Chondrocyte (in vitro differentiated cells): Measurements from ENCODE around the gene ZNF837. TPM values are rescaled to one million over a fixed set of nuclear protein-coding genes. Genes with fewer than 3 reads are reported as not detected.

Source experiments
- DNase-seq: peaks from one replicate; pipeline ENCODE4 v3.0.0; 2021; ENCODE audit warnings: mixed read lengths, low spot score
- H3K27ac Mint-ChIP-seq: one replicate; pipeline ENCODE4 v1.8.0; 2021; ENCODE audit warnings: mild to moderate bottlenecking, moderate library complexity, mixed read lengths; ENCODE audit not compliant: unreplicated experiment
- H3K27me3 Mint-ChIP-seq: 2 replicates; pipeline ENCODE4 v1.8.0; 2021; ENCODE audit warnings: low read depth, mixed read lengths
- H3K36me3 Mint-ChIP-seq: 2 replicates; pipeline ENCODE4 v1.8.0; 2021; ENCODE audit warnings: low read depth, mixed read lengths
- H3K4me1 Mint-ChIP-seq: 2 replicates; pipeline ENCODE4 v1.8.0; 2021; ENCODE audit warnings: low read depth, mild to moderate bottlenecking, mixed read lengths
- H3K4me3 Mint-ChIP-seq: one replicate; pipeline ENCODE4 v1.8.0; 2021; ENCODE audit warnings: mild to moderate bottlenecking, moderate library complexity, mixed read lengths; ENCODE audit not compliant: unreplicated experiment
- H3K9me3 Mint-ChIP-seq: 2 replicates; pipeline ENCODE4 v1.8.0; 2021; ENCODE audit warnings: low read depth, mixed read lengths
- CTCF ChIP-seq: fragments of 200-600 bp; sonication (generic); IDR thresholded peaks from 2 replicates; pipeline ENCODE4 v1.5.0; 2021; ENCODE audit warnings: antibody characterized with exemption, mild to moderate bottlenecking, moderate library complexity
- microRNA-seq: library from miRNA; unstranded; fragments of <30 nt; microRNA quantifications from one replicate; pipeline ENCODE4 v1.2.0, GENCODE V29; 2020; ENCODE audit warnings: borderline number of aligned reads
- total RNA-seq: library from RNA; stranded (reverse); gene quantifications from 3 replicates; pipeline ENCODE4 v1.2.1, GENCODE V29; 2021

Gene ZNF837
- total RNA-seq, 1 donor from 2014 or later: 2.5 TPM

GRCh38 chr19:58326501-58326913 is 54.3 kb downstream of the ZNF837 start:
- no peaks in the 10 kb centered on the region for H3K36me3 Mint-ChIP-seq
- H3K4me1 Mint-ChIP-seq: peaks cover 6% of the 10 kb centered on the region
- no peak for TF ChIP-seq CTCF
- no peak overlapping the region for H3K27ac Mint-ChIP-seq
- no peaks in the 10 kb centered on the region for H3K9me3 Mint-ChIP-seq
- no peaks in the 10 kb centered on the region for H3K27me3 Mint-ChIP-seq
- no peak for DNase-seq
- H3K4me3 Mint-ChIP-seq: no peak overlapping the region

GRCh38 chr19:58325311-58326022 is 55.4 kb downstream of the ZNF837 start:
- H3K4me3 Mint-ChIP-seq: no peak overlapping the region
- H3K4me1 Mint-ChIP-seq: peaks cover 6% of the 10 kb centered on the region
- H3K36me3 Mint-ChIP-seq: no peaks in the 10 kb centered on the region
- H3K27me3 Mint-ChIP-seq: no peaks in the 10 kb centered on the region
- no peak overlapping the region for H3K27ac Mint-ChIP-seq
- no peaks in the 10 kb centered on the region for H3K9me3 Mint-ChIP-seq
- no peak for TF ChIP-seq CTCF
- no peak for DNase-seq

GRCh38 chr19:58319241-58319640 is 61.6 kb downstream of the ZNF837 start:
- no peak for DNase-seq
- H3K9me3 Mint-ChIP-seq: no peaks in the 10 kb centered on the region
- H3K36me3 Mint-ChIP-seq: peaks cover 6% of the 10 kb centered on the region
- H3K4me3 Mint-ChIP-seq: no peak overlapping the region
- no peak for TF ChIP-seq CTCF
- no peaks in the 10 kb centered on the region for H3K4me1 Mint-ChIP-seq
- no peak overlapping the region for H3K27ac Mint-ChIP-seq
- H3K27me3 Mint-ChIP-seq: no peaks in the 10 kb centered on the region

GRCh38 chr19:58318297-58318696 is 62.5 kb downstream of the ZNF837 start:
- Mint-ChIP-seq H3K27ac (no peak overlapping the region), H3K4me1 (no peaks in the 10 kb centered on the region), H3K9me3 (no peaks in the 10 kb centered on the region), H3K36me3 (peaks cover 10% of the 10 kb centered on the region), H3K4me3 (no peak overlapping the region), H3K27me3 (no peaks in the 10 kb centered on the region)
- no peak for TF ChIP-seq CTCF
- no peak for DNase-seq

Small RNA genes within 50 kb of the gene (microRNA-seq; reads per million reads assigned to microRNA genes)
- gene MIR4754 (not detected), gene MIR6806 (not detected)

Other genes starting within 250 kb of the ZNF837 start
- 8.1 to 11.5 TPM (median 9.2 TPM) in 3 replicates for gene ZNF329, start 230.2 kb downstream of the ZNF837 start, total RNA-seq
- 12.7 to 14.1 TPM (median 13.2 TPM) in 3 replicates for gene ZNF274, start 198.0 kb downstream of the ZNF837 start, total RNA-seq
- gene ZNF544, start 152.1 kb downstream of the ZNF837 start, total RNA-seq: 16.2 to 24.7 TPM (median 17.4 TPM) in 3 replicates
- 7.9 to 9.2 TPM (median 8.1 TPM) in 3 replicates for gene ZNF8, start 102.1 kb downstream of the ZNF837 start, total RNA-seq
- gene ERVK3-1, start 75.7 kb downstream of the ZNF837 start, total RNA-seq: 25.3 to 29.4 TPM (median 26.0 TPM) in 3 replicates
- gene ZSCAN22, start 54.0 kb downstream of the ZNF837 start, total RNA-seq: 2.8 to 3.2 TPM (median 3.0 TPM) in 3 replicates
- 49.7 to 53.8 TPM (median 50.2 TPM) in 3 replicates for gene A1BG, start 27.5 kb downstream of the ZNF837 start, total RNA-seq
- 0.65 to 0.69 TPM (median 0.68 TPM) in 3 replicates for gene ZNF497, start 18.3 kb downstream of the ZNF837 start, total RNA-seq
- gene RPS5, start 6.2 kb upstream of the ZNF837 start, total RNA-seq: 624 to 792 TPM (median 634 TPM) in 3 replicates
- not detected in 3 replicates for gene RNF225, start 14.6 kb upstream of the ZNF837 start, total RNA-seq
- gene ZNF584, start 27.6 kb upstream of the ZNF837 start, total RNA-seq: 10.2 to 11.1 TPM (median 10.7 TPM) in 3 replicates
- 1.5 to 1.8 TPM (median 1.6 TPM) in 3 replicates for gene ZNF132, start 59.1 kb upstream of the ZNF837 start, total RNA-seq
- gene ZNF324B, start 70.6 kb upstream of the ZNF837 start, total RNA-seq: 6.3 to 9.8 TPM (median 7.5 TPM) in 3 replicates
- 10.8 to 12.6 TPM (median 11.3 TPM) in 3 replicates for gene ZNF324, start 86.0 kb upstream of the ZNF837 start, total RNA-seq
- gene ZNF446, start 95.3 kb upstream of the ZNF837 start, total RNA-seq: 9.3 to 12.2 TPM (median 9.5 TPM) in 3 replicates
- gene SLC27A5, start 131.0 kb upstream of the ZNF837 start, total RNA-seq: 4.7 to 9.5 TPM (median 9.3 TPM) in 3 replicates
- 15.6 to 17.2 TPM (median 15.9 TPM) in 3 replicates for gene ZBTB45, start 138.8 kb upstream of the ZNF837 start, total RNA-seq
- 215 to 286 TPM (median 228 TPM) in 3 replicates for gene TRIM28, start 163.0 kb upstream of the ZNF837 start, total RNA-seq
- 85.1 to 99.4 TPM (median 85.9 TPM) in 3 replicates for gene CHMP2A, start 174.1 kb upstream of the ZNF837 start, total RNA-seq
- gene UBE2M, start 177.6 kb upstream of the ZNF837 start, total RNA-seq: 70.3 to 80.7 TPM (median 76.3 TPM) in 3 replicates
- gene MZF1, start 192.3 kb upstream of the ZNF837 start, total RNA-seq: 15.2 to 22.3 TPM (median 15.8 TPM) in 3 replicates